ENCODE measurements around the gene FAM222A.

The FAM222A gene

GRCh38 chr12:109808876-109809646, 95.4 kb downstream of the FAM222A start:
- DNase-seq = no peak

GRCh38 chr12:109810954-109811623, 97.5 kb downstream of the FAM222A start:
- no peak for DNase-seq

- DNase-seq = no peak
Observed at GRCh38 chr12:109811624-109811995, 98.0 kb downstream of the FAM222A start.

- DNase-seq = no peak
Observed at GRCh38 chr12:109813810-109814416, 100.3 kb downstream of the FAM222A start.

GRCh38 chr12:109814600-109815150, 101.0 kb downstream of the FAM222A start:
- no peak for DNase-seq

GRCh38 chr12:109815225-109815624, 101.6 kb downstream of the FAM222A start:
- DNase-seq = no peak

GRCh38 chr12:109815757-109816617, 102.4 kb downstream of the FAM222A start:
- DNase-seq = no peak

GRCh38 chr12:109816870-109817269, 103.2 kb downstream of the FAM222A start:
- DNase-seq = no peak

- no peak for DNase-seq
Observed at GRCh38 chr12:109817627-109818231, 104.1 kb downstream of the FAM222A start.

- no peak for DNase-seq
Observed at GRCh38 chr12:109818253-109818652, 104.6 kb downstream of the FAM222A start.

GRCh38 chr12:109818905-109819500, 105.4 kb downstream of the FAM222A start:
- no peak for DNase-seq
